HCT116 (cell line): ENCODE results near the gene PACS2. TPM values are rescaled to one million over a fixed set of nuclear protein-coding genes. Genes with fewer than 3 reads are reported as not detected.

Experiments
- ATAC-seq: fragments of 200-7000 bp; cut with Tn5 transposase; 2 replicates; pipeline ENCODE4 v1.9.1; 2020; ENCODE audit warnings: mild to moderate bottlenecking, moderate library complexity
- BruUV-seq: library from RNA; stranded (reverse); fragments of 400-500 nt; replicated peaks from 2 replicates; lab custom pipeline; 2021; lab: Mats Ljungman, UMichigan
- CTCF ChIA-PET: fragments of 300-600 bp; sonication (Branson Sonifier 250); formaldehyde crosslinking; loops from one replicate; lab custom pipeline; 2021; ENCODE audit warnings: antibody characterized with exemption; lab: Charles Lee
- POLR2A ChIA-PET: fragments of 300-600, 350-600 bp; sonication (Branson Sonifier 250); formaldehyde crosslinking; loops from one replicate; lab custom pipeline; 2021; ENCODE audit warnings: antibody characterized with exemption; lab: Charles Lee
- RAD21 ChIA-PET, 2 experiments: fragments of 300-600 bp; sonication (Branson Sonifier 250); formaldehyde crosslinking; loops; one replicate each; lab custom pipeline; 2023; ENCODE audit warnings: low total read pairs in 2 of 2; ENCODE audit not compliant: uncharacterized antibody in 2 of 2, unreplicated experiment in 2 of 2, low non-redundant PET in 1 of 2; lab: Charles Lee
- DNase-seq: peaks from one replicate; pipeline ENCODE4 v3.0.0-alpha.2; 2010; ENCODE audit warnings: low read depth, low spot score
- H2AFZ ChIP-seq: fragments of 200-600 bp; shearing (Covaris generic), sonication (generic); 2 replicates; pipeline ENCODE4 v1.6.1; 2017; ENCODE audit warnings: low read depth, mixed run types, mixed read lengths, antibody characterized with exemption, low read length; ENCODE audit not compliant: poor library complexity, severe bottlenecking
- H3K27ac ChIP-seq: 2 replicates; pipeline ENCODE4 v1.5.1; 2012; ENCODE audit warnings: low read depth, low read length
- H3K27me3 ChIP-seq: fragments of 200-600 bp; sonication (generic); 2 replicates; pipeline ENCODE4 v1.6.1; 2016; ENCODE audit warnings: mixed run types, low read length, mixed read lengths; ENCODE audit not compliant: insufficient read depth
- H3K36me3 ChIP-seq, 2 experiments: fragments of 200-500 bp in 1 of 2; fragments of 200-600 bp in 1 of 2; sonication (Bioruptor generic) in 1 of 2; sonication (generic) in 1 of 2; 2 replicates each; pipeline versions ENCODE4 v1.5.1 to v1.6.1; 2014 to 2016; ENCODE audit warnings: low read length in 2 of 2, inconsistent platforms in 1 of 2, mixed read lengths in 1 of 2, mixed run types in 1 of 2; ENCODE audit not compliant: insufficient read depth in 2 of 2, control insufficient read depth in 1 of 2
- H3K4me1 ChIP-seq, 2 experiments: fragments of 200-600 bp in 1 of 2; sonication (generic) in 1 of 2; 2 replicates each; pipeline versions ENCODE4 v1.5.1 to v1.6.1; 2012 to 2017; ENCODE audit warnings: low read length in 2 of 2, inconsistent platforms in 1 of 2, mild to moderate bottlenecking in 1 of 2, mixed read lengths in 1 of 2, mixed run types in 1 of 2, moderate library complexity in 1 of 2; ENCODE audit not compliant: insufficient read depth in 2 of 2, control insufficient read depth in 1 of 2
- H3K4me2 ChIP-seq: fragments of 200-600 bp; sonication (generic); 2 replicates; pipeline ENCODE4 v1.6.1; 2017; ENCODE audit warnings: mixed run types, low read length, mixed read lengths
- H3K4me3 ChIP-seq, 2 experiments: fragments of 200-600 bp in 1 of 2; sonication (generic) in 1 of 2; replicated peaks in 1 of 2; 2 replicates each; pipeline ENCODE4 v1.5.1; 2011 to 2016; ENCODE audit warnings: low read length in 2 of 2, control low read depth in 1 of 2, low read depth in 1 of 2, mild to moderate bottlenecking in 1 of 2, mixed read lengths in 1 of 2, mixed run types in 1 of 2
- H3K79me2 ChIP-seq: fragments of 200-600 bp; sonication (generic); 2 replicates; pipeline ENCODE4 v1.6.1; 2017; ENCODE audit warnings: mild to moderate bottlenecking, mixed run types, low read length, moderate library complexity, mixed read lengths; ENCODE audit not compliant: insufficient read depth
- H3K9ac ChIP-seq: fragments of 200-600 bp; sonication (generic); 2 replicates; pipeline ENCODE4 v1.6.1; 2016; ENCODE audit warnings: low read length, mixed read lengths
- H3K9me2 ChIP-seq: fragments of 200-600 bp; sonication (generic), shearing (Covaris generic); 2 replicates; pipeline ENCODE4 v1.6.1; 2017; ENCODE audit warnings: mixed run types, mild to moderate bottlenecking, moderate library complexity; ENCODE audit not compliant: insufficient read depth
- H3K9me3 ChIP-seq, 2 experiments: fragments of 200-500 bp in 1 of 2; fragments of 200-600 bp in 1 of 2; sonication (Bioruptor generic) in 1 of 2; sonication (generic) in 1 of 2; 2 replicates each; pipeline ENCODE4 v1.6.1; 2014 to 2017; ENCODE audit warnings: low read length in 2 of 2, mixed read lengths in 2 of 2, inconsistent platforms in 1 of 2, low read depth in 1 of 2, mild to moderate bottlenecking in 1 of 2, mixed run types in 1 of 2, moderate library complexity in 1 of 2; ENCODE audit not compliant: control insufficient read depth in 1 of 2, insufficient read depth in 1 of 2
- H4K20me1 ChIP-seq: fragments of 200-600 bp; sonication (generic), shearing (Covaris generic); 2 replicates; pipeline ENCODE4 v1.6.1; 2017; ENCODE audit warnings: mixed run types, mild to moderate bottlenecking, moderate library complexity; ENCODE audit not compliant: insufficient read depth
- CBX3 ChIP-seq: IDR thresholded peaks from 2 replicates; pipeline ENCODE4 v1.6.1; 2012; ENCODE audit warnings: low read depth
- EGR1 ChIP-seq: IDR thresholded peaks from 2 replicates; pipeline ENCODE4 v1.6.1; 2012; ENCODE audit warnings: low read depth
- JUND ChIP-seq: IDR thresholded peaks from 2 replicates; pipeline ENCODE4 v1.6.1; 2012
- MAX ChIP-seq: IDR thresholded peaks from 2 replicates; pipeline ENCODE4 v1.6.1; 2012
- POLR2A ChIP-seq: IDR thresholded peaks from 2 replicates; pipeline ENCODE4 v1.7.0; 2011; ENCODE audit warnings: borderline replicate concordance; ENCODE audit not compliant: insufficient read depth, insufficient read length; ENCODE audit errors: extremely low read depth
- RAD21 ChIP-seq: IDR thresholded peaks from 2 replicates; pipeline ENCODE4 v1.6.1; 2012; ENCODE audit warnings: low read depth, mild to moderate bottlenecking
- REST ChIP-seq: IDR thresholded peaks from 2 replicates; pipeline ENCODE4 v1.6.1; 2012; ENCODE audit warnings: low read depth
- SP1 ChIP-seq: IDR thresholded peaks from 2 replicates; pipeline ENCODE4 v1.6.1; 2012; ENCODE audit warnings: low read depth
- YY1 ChIP-seq: IDR thresholded peaks from 2 replicates; pipeline ENCODE4 v1.6.1; 2011; ENCODE audit warnings: low read length, low read depth, moderate library complexity, mild to moderate bottlenecking; ENCODE audit not compliant: insufficient replicate concordance; ENCODE audit errors: extremely low read depth
- ZBTB33 ChIP-seq: IDR thresholded peaks from 2 replicates; pipeline ENCODE4 v1.6.1; 2011; ENCODE audit warnings: mild to moderate bottlenecking, low read length, moderate library complexity; ENCODE audit not compliant: insufficient replicate concordance; ENCODE audit errors: extremely low read depth
- ZFX ChIP-seq: fragments of 450-650 bp; IDR thresholded peaks from 2 replicates; pipeline ENCODE4 v1.6.1; 2017
- ZNF274 ChIP-seq: fragments of 200-500 bp; sonication (Bioruptor generic); IDR thresholded peaks from 2 replicates; pipeline ENCODE4 v1.6.1; 2014; ENCODE audit warnings: mild to moderate bottlenecking, low read depth, low read length, inconsistent platforms
- intact Hi-C: fragments of 100-400 bp; cut with micrococcal nuclease; formaldehyde crosslinking; loops from 2 replicates; pipeline ENCODE4 v1.10.0; 2022
- total RNA-seq: library from RNA; stranded (reverse); gene quantifications from one replicate; pipeline ENCODE4 v1.2.1, GENCODE V29; 2021; ENCODE audit not compliant: unreplicated experiment

PACS2 gene
- total RNA-seq, 1 experiment from 2014 or later: 75.5 TPM

- TF ChIP-seq EGR1: no peak
- no peak for TF ChIP-seq REST
- no peak for TF ChIP-seq ZNF274
- TF ChIP-seq POLR2A: no peak
- TF ChIP-seq YY1: no peak
- no peak for TF ChIP-seq ZFX
- no peak for TF ChIP-seq SP1
- no peak for TF ChIP-seq RAD21
- no peak for TF ChIP-seq JUND
- no peak for TF ChIP-seq ZBTB33
- no peak for TF ChIP-seq MAX
- TF ChIP-seq CBX3: no peak
- no peak overlapping the region for H3K27ac ChIP-seq
- no peaks in the 10 kb centered on the region for H3K9me3 ChIP-seq
- ATAC-seq (no peak), DNase-seq (no peak)
- CTCF ChIA-PET: no interaction called here
- no peak overlapping the region for H3K4me3 ChIP-seq
- RAD21 ChIA-PET: no interaction called here
- H3K4me2 ChIP-seq: no peak overlapping the region
- no peaks in the 10 kb centered on the region for H3K27me3 ChIP-seq
- POLR2A ChIA-PET: no interaction called here
- H4K20me1 ChIP-seq: no peaks in the 10 kb centered on the region
- no peak overlapping the region for H3K9ac ChIP-seq
- H3K79me2 ChIP-seq: no peaks in the 10 kb centered on the region
- H3K4me1 ChIP-seq: peaks cover 13 to 15% of the 10 kb centered on the region in 2 experiments; a peak in 3 of 4 replicates
- H3K36me3 ChIP-seq: no peaks in the 10 kb centered on the region
- intact Hi-C loops: no loop called here
- H3K9me2 ChIP-seq: no peaks in the 10 kb centered on the region
- BruUV-seq: no TSS peak
- H2AFZ ChIP-seq: no peak overlapping the region
These were observed 77.9 kb downstream of the PACS2 start for GRCh38 chr14:105392131-105393090.
